Measurements from ENCODE around the gene ATOH8.

ATOH8 gene

DNA sequence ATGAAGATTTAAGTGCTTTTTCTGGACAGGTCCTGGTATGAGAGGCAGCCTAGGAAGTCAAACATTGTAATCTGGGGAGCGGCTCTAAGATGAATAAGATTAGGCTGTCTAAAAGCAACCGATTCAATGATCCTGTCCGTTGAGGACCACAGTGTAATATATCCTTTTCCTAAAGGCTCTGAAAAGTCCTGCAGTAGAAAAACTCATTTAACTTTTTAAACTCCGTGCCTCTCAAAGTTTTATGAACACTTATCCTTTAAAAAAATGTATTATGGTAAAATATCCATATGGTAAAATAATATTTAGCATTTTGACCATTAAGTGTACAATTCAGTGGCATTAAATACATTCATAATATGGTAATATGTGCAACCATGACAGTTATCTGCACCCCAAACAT lies 39.8 kb downstream of the ATOH8 start:
- no peak for DNase-seq (ENCODE audit: low read depth, low spot score)
- in situ Hi-C loops (cut with HindIII; ENCODE audit: low sequenced_read_pairs) = no loop called here
- TF ChIP-seq, protein P1, sequence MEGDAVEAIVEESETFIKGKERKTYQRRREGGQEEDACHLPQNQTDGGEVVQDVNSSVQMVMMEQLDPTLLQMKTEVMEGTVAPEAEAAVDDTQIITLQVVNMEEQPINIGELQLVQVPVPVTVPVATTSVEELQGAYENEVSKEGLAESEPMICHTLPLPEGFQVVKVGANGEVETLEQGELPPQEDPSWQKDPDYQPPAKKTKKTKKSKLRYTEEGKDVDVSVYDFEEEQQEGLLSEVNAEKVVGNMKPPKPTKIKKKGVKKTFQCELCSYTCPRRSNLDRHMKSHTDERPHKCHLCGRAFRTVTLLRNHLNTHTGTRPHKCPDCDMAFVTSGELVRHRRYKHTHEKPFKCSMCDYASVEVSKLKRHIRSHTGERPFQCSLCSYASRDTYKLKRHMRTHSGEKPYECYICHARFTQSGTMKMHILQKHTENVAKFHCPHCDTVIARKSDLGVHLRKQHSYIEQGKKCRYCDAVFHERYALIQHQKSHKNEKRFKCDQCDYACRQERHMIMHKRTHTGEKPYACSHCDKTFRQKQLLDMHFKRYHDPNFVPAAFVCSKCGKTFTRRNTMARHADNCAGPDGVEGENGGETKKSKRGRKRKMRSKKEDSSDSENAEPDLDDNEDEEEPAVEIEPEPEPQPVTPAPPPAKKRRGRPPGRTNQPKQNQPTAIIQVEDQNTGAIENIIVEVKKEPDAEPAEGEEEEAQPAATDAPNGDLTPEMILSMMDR (IDR thresholded peaks at IDR 0.05; ENCODE audit: low read depth, low read length) = no peak
- no peak overlapping the region for H3K4me3 ChIP-seq (ENCODE audit: low read depth, low read length)

DNA sequence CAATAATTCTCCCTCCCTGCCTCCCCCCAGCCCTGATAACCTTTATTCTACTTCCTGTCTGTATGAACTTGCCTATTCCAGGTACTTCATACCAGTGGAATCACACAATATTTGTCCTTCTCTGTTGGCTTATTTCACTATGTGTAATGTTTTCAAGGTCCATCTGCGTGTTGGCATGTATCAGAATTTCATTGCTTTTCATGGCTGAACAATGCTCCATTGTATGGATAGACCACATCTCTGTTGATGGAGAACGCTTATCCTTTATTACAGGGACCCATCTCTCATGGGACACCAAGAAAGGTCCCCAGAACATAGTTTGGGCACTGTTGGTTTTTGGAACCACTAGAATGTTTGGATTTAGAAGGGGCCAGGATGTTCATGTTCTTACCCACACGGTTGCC lies 40.2 kb downstream of the ATOH8 start:
- DNase-seq (ENCODE audit: low read depth, low spot score) = no peak
- in situ Hi-C loops (cut with HindIII; ENCODE audit: low sequenced_read_pairs) = no loop called here
- TF ChIP-seq, protein P1 (IDR thresholded peaks at IDR 0.05; ENCODE audit: low read depth, low read length) = no peak
- H3K4me3 ChIP-seq (ENCODE audit: low read depth, low read length) = no peak overlapping the region

DNA sequence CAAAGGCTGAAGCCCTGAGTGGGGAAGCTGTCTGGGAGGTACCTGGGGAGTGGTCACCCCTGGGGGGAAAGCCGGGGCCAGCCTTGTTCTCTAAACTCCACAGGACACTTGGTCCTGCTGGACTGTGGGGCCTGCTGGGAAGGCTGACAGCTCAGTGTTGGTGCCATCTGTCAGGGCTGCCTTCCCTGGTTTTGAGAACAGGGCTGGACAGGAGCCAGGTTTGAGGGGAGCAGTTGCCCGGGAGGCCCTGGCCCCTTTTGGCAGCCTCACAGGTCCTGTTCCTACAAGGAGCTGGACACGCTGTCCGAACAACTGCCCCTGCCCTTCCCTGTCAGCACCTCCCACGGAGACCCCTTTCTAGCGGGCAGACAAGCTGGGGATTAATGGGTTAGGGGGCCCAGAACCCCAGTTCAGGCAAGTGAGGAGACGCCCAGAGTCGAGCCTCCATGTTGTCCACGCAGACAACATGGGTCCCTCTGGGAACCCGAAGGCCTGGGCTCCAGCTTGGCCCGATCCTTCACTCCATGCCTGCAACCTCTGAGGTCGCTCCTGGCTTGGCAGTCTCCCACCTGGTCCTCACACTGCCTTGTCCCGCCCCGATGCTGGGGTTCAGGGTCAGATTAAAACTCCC lies 40.8 kb downstream of the ATOH8 start:
- no peak overlapping the region for H3K4me3 ChIP-seq (ENCODE audit: low read depth, low read length)
- DNase-seq (ENCODE audit: low read depth, low spot score) = no peak
- in situ Hi-C loops (cut with HindIII; ENCODE audit: low sequenced_read_pairs) = no loop called here
- TF ChIP-seq, protein P1 (IDR thresholded peaks at IDR 0.05; ENCODE audit: low read depth, low read length) = no peak

DNA sequence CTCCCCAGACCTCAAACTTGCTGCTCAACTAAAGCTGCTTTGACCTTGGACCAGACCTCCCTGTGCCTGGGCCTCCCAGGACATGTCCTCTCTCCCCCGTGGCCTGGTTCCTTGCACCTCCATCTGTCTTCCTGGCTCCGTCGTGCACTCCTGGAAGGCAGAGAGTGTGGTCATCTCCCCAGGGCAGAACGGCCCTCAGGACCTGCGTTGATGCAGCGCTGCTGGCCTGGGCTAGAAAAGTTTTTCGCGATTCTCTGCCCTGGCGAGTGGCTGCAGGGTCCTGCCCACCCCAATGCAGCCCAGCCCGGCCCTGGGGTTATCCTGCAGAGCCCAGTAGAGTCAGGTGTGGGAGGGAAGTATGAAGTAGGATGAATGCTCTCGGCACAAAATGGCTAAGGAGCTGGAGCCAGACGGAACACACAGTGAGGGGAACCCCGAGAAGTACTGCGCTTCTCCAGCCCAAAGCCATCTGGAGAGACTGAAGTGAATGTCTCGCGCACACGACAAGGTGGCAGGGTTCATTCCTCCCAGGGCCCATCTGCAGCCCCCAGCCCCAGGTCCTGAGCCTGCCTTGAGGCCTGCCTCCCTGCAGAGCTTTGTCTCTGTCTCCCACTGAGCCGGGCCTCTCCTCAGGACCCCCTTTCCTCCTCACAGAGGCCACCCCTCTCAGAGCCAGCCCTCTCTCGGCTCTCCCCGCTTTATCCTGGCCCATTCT lies 41.7 kb downstream of the ATOH8 start:
- no peak for DNase-seq (ENCODE audit: low read depth, low spot score)
- in situ Hi-C loops (cut with HindIII; ENCODE audit: low sequenced_read_pairs) = no loop called here
- TF ChIP-seq, protein P1 (IDR thresholded peaks at IDR 0.05; ENCODE audit: low read depth, low read length) = no peak
- H3K4me3 ChIP-seq (ENCODE audit: low read depth, low read length) = no peak overlapping the region

DNA sequence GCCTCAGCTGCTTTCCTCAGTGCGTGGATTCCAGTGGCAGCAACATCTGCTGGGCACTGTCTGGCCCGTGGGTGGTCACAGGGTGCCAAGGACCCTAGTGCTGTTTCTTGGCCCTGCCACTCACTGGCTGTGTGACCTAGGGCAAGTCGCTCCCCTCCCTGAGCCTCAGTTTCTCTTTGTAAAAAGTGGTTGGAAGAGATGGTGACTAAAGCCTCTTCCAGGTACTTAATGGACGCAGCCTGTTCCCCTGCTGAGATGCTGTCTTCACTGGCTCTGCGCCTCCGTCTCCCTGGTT lies 42.2 kb downstream of the ATOH8 start:
- no peak overlapping the region for H3K4me3 ChIP-seq (ENCODE audit: low read depth, low read length)
- no peak for DNase-seq (ENCODE audit: low read depth, low spot score)
- in situ Hi-C loops (cut with HindIII; ENCODE audit: low sequenced_read_pairs) = no loop called here
- TF ChIP-seq, protein P1 (IDR thresholded peaks at IDR 0.05; ENCODE audit: low read depth, low read length) = no peak

DNA sequence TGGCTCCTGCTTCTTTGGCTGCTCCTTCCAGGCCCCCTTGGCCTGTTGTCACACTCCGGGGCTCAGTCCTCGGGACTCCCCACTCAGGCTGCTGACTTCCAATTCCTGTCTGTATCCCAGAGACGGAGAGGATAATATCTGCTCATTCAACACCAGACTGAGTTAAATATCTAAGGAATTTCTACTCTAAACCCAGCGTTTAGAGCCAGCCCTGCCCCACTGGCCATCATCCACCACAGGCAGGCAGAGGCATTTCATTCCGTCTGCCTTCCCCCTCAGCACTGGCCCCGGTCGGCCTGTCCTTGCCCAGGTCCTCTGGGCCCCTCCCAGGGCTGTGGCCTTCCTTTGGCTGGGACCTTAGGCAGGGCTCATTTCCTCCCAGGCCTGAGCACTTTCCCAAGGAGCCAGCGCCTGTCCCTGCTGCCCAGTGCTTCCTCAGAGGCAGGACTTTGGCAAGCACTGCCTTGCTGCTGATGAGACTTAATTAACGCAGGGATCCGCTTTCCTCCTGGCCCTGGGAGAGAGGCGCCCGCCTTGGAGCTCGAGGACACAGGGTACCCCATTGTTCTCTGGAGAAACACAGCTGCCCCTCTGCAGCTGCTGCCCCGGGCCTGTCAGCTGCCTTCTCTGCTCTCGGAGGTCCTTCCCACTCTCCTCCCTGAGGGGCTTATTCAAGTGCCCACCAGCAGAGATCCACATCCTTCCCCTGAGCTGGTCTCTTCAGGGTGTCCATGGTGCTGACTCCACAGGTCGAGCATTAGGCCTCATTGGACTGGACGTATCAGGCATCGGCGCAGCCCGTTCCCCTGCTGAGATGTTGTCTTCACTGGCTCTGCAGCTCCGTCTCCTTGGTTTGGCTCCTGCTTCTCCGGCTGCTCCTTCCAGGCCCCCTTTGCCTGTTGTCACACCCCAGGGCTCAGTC lies 42.8 kb downstream of the ATOH8 start:
- in situ Hi-C loops (cut with HindIII; ENCODE audit: low sequenced_read_pairs) = no loop called here
- TF ChIP-seq, protein P1 (IDR thresholded peaks at IDR 0.05; ENCODE audit: low read depth, low read length) = no peak
- DNase-seq (ENCODE audit: low read depth, low spot score) = peak; percentile 24
- no peak overlapping the region for H3K4me3 ChIP-seq (ENCODE audit: low read depth, low read length)
